GM23248 (cell line): ENCODE results near the gene GGCX. TPM values are rescaled to one million over a fixed set of nuclear protein-coding genes. Genes with fewer than 3 reads are reported as not detected.

Experiments used
- DNase-seq: peaks from one replicate; pipeline ENCODE4 v3.0.0-alpha.2; 2015
- H2AFZ ChIP-seq: fragments of 200-600 bp; sonication (generic); 2 replicates; pipeline ENCODE4 v1.6.1; 2016; ENCODE audit warnings: antibody characterized with exemption
- H3F3A ChIP-seq: fragments of 200-600 bp; sonication (generic); 2 replicates; pipeline ENCODE4 v1.6.1; 2016; ENCODE audit warnings: mild to moderate bottlenecking, antibody characterized with exemption, mixed run types; ENCODE audit not compliant: insufficient read depth
- H3K27ac ChIP-seq: fragments of 200-600 bp; sonication (generic); 2 replicates; pipeline ENCODE4 v1.5.1; 2016; ENCODE audit warnings: mild to moderate bottlenecking
- H3K27me3 ChIP-seq: fragments of 200-600 bp; sonication (generic); replicated peaks from 2 replicates; pipeline ENCODE4 v1.6.1; 2016; ENCODE audit warnings: mild to moderate bottlenecking; ENCODE audit not compliant: insufficient read depth
- H3K36me3 ChIP-seq: fragments of 200-600 bp; sonication (generic); 2 replicates; pipeline ENCODE4 v1.6.1; 2016; ENCODE audit warnings: low read depth, mild to moderate bottlenecking
- H3K4me1 ChIP-seq: fragments of 200-600 bp; sonication (generic); 2 replicates; pipeline ENCODE4 v1.6.1; 2016; ENCODE audit warnings: mild to moderate bottlenecking; ENCODE audit not compliant: insufficient read depth
- H3K4me2 ChIP-seq: fragments of 200-600 bp; sonication (generic); one replicate; pipeline ENCODE4 v1.6.1; 2016; ENCODE audit warnings: mild to moderate bottlenecking; ENCODE audit not compliant: unreplicated experiment
- H3K4me3 ChIP-seq: fragments of 200-600 bp; sonication (generic); 2 replicates; pipeline ENCODE4 v1.5.1; 2016; ENCODE audit warnings: mild to moderate bottlenecking
- H3K79me2 ChIP-seq: fragments of 200-600 bp; sonication (generic); 2 replicates; pipeline ENCODE4 v1.6.1; 2016; ENCODE audit warnings: mild to moderate bottlenecking; ENCODE audit not compliant: insufficient read depth
- H3K9ac ChIP-seq: fragments of 200-600 bp; sonication (generic); 2 replicates; pipeline ENCODE4 v1.6.1; 2016; ENCODE audit warnings: mild to moderate bottlenecking
- H3K9me2 ChIP-seq: fragments of 200-600 bp; sonication (generic); 2 replicates; pipeline ENCODE4 v1.6.1; 2016; ENCODE audit warnings: mixed run types, mild to moderate bottlenecking, moderate library complexity; ENCODE audit not compliant: insufficient read depth
- H3K9me3 ChIP-seq: fragments of 200-600 bp; sonication (generic); one replicate; pipeline ENCODE4 v1.6.1; 2017; ENCODE audit warnings: low read depth
- H4K20me1 ChIP-seq: fragments of 200-600 bp; sonication (generic); 2 replicates; pipeline ENCODE4 v1.6.0; 2016; ENCODE audit not compliant: insufficient read depth
- EZH2 ChIP-seq: fragments of 200-600 bp; sonication (generic); IDR thresholded peaks from 2 replicates; pipeline ENCODE4 v1.6.1; 2018; ENCODE audit warnings: antibody characterized with exemption, mild to moderate bottlenecking; ENCODE audit not compliant: insufficient read depth, poor library complexity, severe bottlenecking
- EZH2phosphoT487 ChIP-seq: fragments of 200-600 bp; sonication (generic); IDR thresholded peaks from 2 replicates; pipeline ENCODE4 v1.6.1; 2018; ENCODE audit warnings: antibody characterized with exemption, moderate library complexity, mild to moderate bottlenecking, low read depth; ENCODE audit not compliant: insufficient read depth
- WGBS, 2 experiments: methylation state at CpG; one replicate each; pipeline ENCODE4 v1.1.6; 2015 to 2017; ENCODE audit warnings: low lambda C conversion rate in 2 of 2, low coverage in 1 of 2; ENCODE audit errors: missing lambda C conversion rate in 2 of 2; 5-methylcytosine and 5-hydroxymethylcytosine counted together
- in situ Hi-C: fragments of 300-500 bp; cut with MboI; formaldehyde crosslinking; loops from 2 replicates; pipeline ENCODE4 v1.15.0; 2020
- polyA plus RNA-seq: library from polyadenylated mRNA; unstranded; fragments of >200 nt; fragmentation: Nextera tagmentation; extraction: Ambion mirVana; gene quantifications from 2 replicates; pipeline ENCODE4 v1.2.1, GENCODE V29; 2016
- total RNA-seq: library from RNA; depleted of rRNA; stranded (reverse); fragments of >200 nt; shearing (Covaris generic); gene quantifications from 2 replicates; pipeline ENCODE4 v1.2.3, GENCODE V29; 2014

Gene GGCX
- total and polyA plus RNA-seq, 2 experiments from 2014 or later, result 62.7 to 81.3 TPM

DNA sequence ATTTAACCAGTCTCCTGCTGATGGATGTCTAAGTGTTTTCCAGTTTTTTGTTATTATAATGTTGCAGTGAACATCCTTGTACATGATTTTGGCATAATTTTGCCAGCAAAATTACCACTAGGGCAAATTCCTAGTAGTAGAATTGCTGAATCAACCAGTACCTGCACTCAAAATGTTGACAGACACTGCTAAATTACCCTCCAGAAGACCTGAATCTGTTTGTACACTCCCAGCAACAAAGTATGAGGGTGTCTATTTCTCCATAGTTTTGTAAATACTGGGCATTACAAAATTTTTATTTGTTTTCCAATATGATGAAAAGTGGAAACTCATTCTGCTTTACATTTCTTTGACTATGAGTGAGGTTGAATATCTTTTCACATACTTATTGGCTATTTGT is 33.5 kb downstream of the GGCX start:
- no peak for DNase-seq
- H3K79me2 ChIP-seq, result no peaks in the 10 kb centered on the region
- H3K4me3 ChIP-seq, result no peak overlapping the region
- H3F3A ChIP-seq, result no peaks in the 10 kb centered on the region
- no peak overlapping the region for H2AFZ ChIP-seq
- no peak overlapping the region for H3K9ac ChIP-seq
- no peaks in the 10 kb centered on the region for H3K36me3 ChIP-seq
- no peaks in the 10 kb centered on the region for H3K27me3 ChIP-seq
- H4K20me1 ChIP-seq, result no peaks in the 10 kb centered on the region
- in situ Hi-C loops, result no loop called here
- no peaks in the 10 kb centered on the region for H3K9me2 ChIP-seq
- no peaks in the 10 kb centered on the region for H3K9me3 ChIP-seq
- no peak overlapping the region for H3K4me2 ChIP-seq
- H3K27ac ChIP-seq, result no peak overlapping the region
- no peak for TF ChIP-seq EZH2phosphoT487
- no peak for TF ChIP-seq EZH2
- H3K4me1 ChIP-seq, result no peaks in the 10 kb centered on the region

DNA sequence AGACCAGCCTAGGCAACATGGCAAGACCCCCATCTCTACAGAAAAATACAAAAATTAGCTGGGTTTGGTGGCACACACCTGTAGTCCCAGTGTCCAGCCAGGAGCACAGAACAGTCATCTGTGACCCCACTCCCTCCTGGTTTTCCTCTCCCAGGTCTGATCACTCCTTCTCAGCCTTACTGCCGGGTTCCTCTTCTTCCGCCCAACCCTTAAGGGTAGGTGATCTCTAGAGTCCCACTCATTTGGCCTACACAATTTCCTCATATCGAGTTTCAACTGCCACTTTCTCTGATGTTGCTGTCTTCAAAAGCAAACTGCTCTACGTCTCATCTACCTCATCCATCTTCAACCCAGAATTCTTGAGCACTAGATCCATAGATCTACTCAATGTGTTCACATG is 35.7 kb downstream of the GGCX start:
- TF ChIP-seq EZH2phosphoT487, result no peak
- TF ChIP-seq EZH2, result no peak
- Histone ChIP-seq H3K79me2 (no peaks in the 10 kb centered on the region), H3K4me3 (no peak overlapping the region), H2AFZ (no peak overlapping the region), H3K9me2 (no peaks in the 10 kb centered on the region), H3K27ac (no peak overlapping the region), H3K9me3 (no peaks in the 10 kb centered on the region), H3K4me1 (no peaks in the 10 kb centered on the region), H3F3A (no peaks in the 10 kb centered on the region), H3K36me3 (no peaks in the 10 kb centered on the region), H3K9ac (no peak overlapping the region), H4K20me1 (no peaks in the 10 kb centered on the region), H3K4me2 (no peak overlapping the region), H3K27me3 (no peaks in the 10 kb centered on the region)
- WGBS, 2 experiments, result 81 to 84% methylated on average over 4 of the region's 4 CpGs
- in situ Hi-C loops, result no loop called here
- no peak for DNase-seq

DNA sequence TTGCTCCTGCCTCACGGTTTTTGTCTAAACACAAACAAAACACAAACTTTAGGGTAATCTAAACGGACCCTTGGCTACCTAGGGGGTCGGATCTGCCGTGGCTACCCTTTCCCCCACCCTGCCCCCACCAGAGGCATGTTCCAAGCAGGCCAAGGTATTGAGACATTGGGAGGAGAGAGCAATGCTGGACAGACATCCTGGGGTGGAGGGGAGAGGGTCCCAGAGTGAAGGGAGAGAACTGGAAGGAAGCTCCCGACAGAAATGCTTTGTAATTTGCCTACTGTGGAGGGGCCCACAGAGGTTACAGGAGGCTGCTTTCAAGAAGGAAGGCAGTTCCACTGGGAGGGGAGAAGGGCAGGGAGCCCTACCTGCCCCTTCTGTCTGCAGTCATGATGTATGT is 36.3 kb downstream of the GGCX start:
- H3K9me2 ChIP-seq, result no peaks in the 10 kb centered on the region
- in situ Hi-C loops, result no loop called here
- H3K4me2 ChIP-seq, result no peak overlapping the region
- no peak overlapping the region for H3K4me3 ChIP-seq
- no peak overlapping the region for H3K27ac ChIP-seq
- TF ChIP-seq EZH2phosphoT487, result no peak
- no peak for TF ChIP-seq EZH2
- no peaks in the 10 kb centered on the region for H3K79me2 ChIP-seq
- WGBS, 2 experiments, result 79 to 85% methylated on average over 5 of the region's 5 CpGs
- H3K9ac ChIP-seq, result no peak overlapping the region
- no peaks in the 10 kb centered on the region for H3F3A ChIP-seq
- no peak for DNase-seq
- H2AFZ ChIP-seq, result no peak overlapping the region
- H3K36me3 ChIP-seq, result no peaks in the 10 kb centered on the region
- H3K27me3 ChIP-seq, result no peaks in the 10 kb centered on the region
- no peaks in the 10 kb centered on the region for H4K20me1 ChIP-seq
- no peaks in the 10 kb centered on the region for H3K4me1 ChIP-seq
- H3K9me3 ChIP-seq, result no peaks in the 10 kb centered on the region

DNA sequence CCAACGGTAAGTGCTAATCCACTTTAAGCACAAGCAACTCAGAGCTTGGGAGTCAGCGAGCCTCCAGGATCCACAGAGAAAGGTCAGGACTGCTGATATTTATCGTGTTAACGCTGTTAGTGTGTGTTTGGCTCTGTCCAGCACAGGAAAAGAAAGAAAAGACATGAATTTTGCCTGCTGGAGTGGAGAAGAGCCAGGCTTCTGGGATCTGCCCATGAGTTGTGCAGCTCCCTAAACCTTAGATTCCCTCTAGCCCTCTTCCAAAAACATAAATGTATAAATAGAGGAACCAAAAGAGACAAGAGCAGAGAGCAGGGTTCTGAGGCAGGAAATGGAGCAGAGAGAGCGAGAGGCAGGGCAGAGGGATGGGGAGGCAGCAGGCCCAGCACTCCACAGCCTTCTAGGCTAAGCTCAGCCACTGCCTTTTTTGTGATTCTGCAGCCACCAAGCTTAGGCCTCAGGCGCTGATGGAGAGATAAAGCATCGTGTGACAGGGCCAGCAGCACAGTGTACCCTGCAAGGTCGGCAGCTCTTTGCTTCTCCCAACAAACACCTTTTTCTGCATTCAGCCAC is 36.9 kb downstream of the GGCX start:
- 66 to 69% methylated on average over 8 of the region's 8 CpGs for whole genome bisulfite sequencing, 2 experiments
- no peaks in the 10 kb centered on the region for H3K9me2 ChIP-seq
- no peak overlapping the region for H3K4me2 ChIP-seq
- H3K27me3 ChIP-seq, result no peaks in the 10 kb centered on the region
- no peak for TF ChIP-seq EZH2phosphoT487
- no peak for TF ChIP-seq EZH2
- no peak overlapping the region for H2AFZ ChIP-seq
- H3K79me2 ChIP-seq, result no peaks in the 10 kb centered on the region
- H3K9ac ChIP-seq, result no peak overlapping the region
- no peak overlapping the region for H3K27ac ChIP-seq
- no peaks in the 10 kb centered on the region for H3K36me3 ChIP-seq
- H4K20me1 ChIP-seq, result no peaks in the 10 kb centered on the region
- in situ Hi-C loops, result no loop called here
- peak; percentile 27 for DNase-seq
- no peaks in the 10 kb centered on the region for H3K4me1 ChIP-seq
- H3K9me3 ChIP-seq, result no peaks in the 10 kb centered on the region
- no peak overlapping the region for H3K4me3 ChIP-seq
- H3F3A ChIP-seq, result no peaks in the 10 kb centered on the region

DNA sequence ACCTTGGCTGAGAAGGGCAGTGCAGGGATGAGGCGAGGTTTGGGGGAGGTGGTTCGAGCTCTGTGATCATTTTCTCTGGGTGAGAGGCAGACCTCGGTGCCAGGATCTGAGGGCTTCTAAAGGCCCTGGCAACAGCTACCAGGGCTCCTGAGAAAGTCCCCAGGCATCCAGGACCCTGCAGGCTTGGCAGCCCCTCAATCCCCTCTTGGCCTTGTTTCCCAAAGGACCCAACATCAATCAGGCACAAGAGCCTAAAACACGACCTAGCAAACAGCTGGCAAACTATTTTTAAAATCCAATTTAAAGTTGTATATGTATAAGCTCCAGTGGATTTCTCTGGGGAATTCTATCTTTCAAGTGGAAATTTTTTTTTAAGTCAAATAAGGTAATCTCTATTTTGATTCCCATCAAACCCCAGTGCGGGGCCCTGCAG is 37.4 kb downstream of the GGCX start:
- H3K79me2 ChIP-seq, result no peaks in the 10 kb centered on the region
- H3K4me3 ChIP-seq, result no peak overlapping the region
- no peaks in the 10 kb centered on the region for H3K9me2 ChIP-seq
- H3K9ac ChIP-seq, result no peak overlapping the region
- H3K27me3 ChIP-seq, result no peaks in the 10 kb centered on the region
- H3K9me3 ChIP-seq, result no peaks in the 10 kb centered on the region
- TF ChIP-seq EZH2 (no peak), EZH2phosphoT487 (no peak)
- no peaks in the 10 kb centered on the region for H3K36me3 ChIP-seq
- in situ Hi-C loops, result no loop called here
- no peak overlapping the region for H3K27ac ChIP-seq
- H3F3A ChIP-seq, result no peaks in the 10 kb centered on the region
- no peaks in the 10 kb centered on the region for H4K20me1 ChIP-seq
- H3K4me1 ChIP-seq, result no peaks in the 10 kb centered on the region
- no peak overlapping the region for H2AFZ ChIP-seq
- H3K4me2 ChIP-seq, result no peak overlapping the region
- 82 to 86% methylated on average over 5 of the region's 5 CpGs for WGBS, 2 experiments
- DNase-seq, result no peak
